NCI-H1694 treated with DMSO at 0.1 percent for 48 hours (cell line): ENCODE data around the gene EFNA5.

Experiments used
- DNase-seq: peaks from one replicate; lab custom pipeline; 2025; lab: John Stamatoyannopoulos, UW

EFNA5 gene

GRCh38 chr5:107639990-107640389 lies 30.7 kb downstream of the EFNA5 start:
- no peak for DNase-seq

- DNase-seq: no peak
Measured at GRCh38 chr5:107636555-107636954, 34.2 kb downstream of the EFNA5 start.

GRCh38 chr5:107636068-107636467 lies 34.7 kb downstream of the EFNA5 start:
- DNase-seq: no peak

GRCh38 chr5:107634981-107635848 lies 35.5 kb downstream of the EFNA5 start:
- no peak for DNase-seq

GRCh38 chr5:107633171-107633901 lies 37.4 kb downstream of the EFNA5 start:
- no peak for DNase-seq

- DNase-seq: no peak
Measured at GRCh38 chr5:107631805-107632362, 38.9 kb downstream of the EFNA5 start.

GRCh38 chr5:107630184-107630583 lies 40.6 kb downstream of the EFNA5 start:
- DNase-seq: no peak

- no peak for DNase-seq
Measured at GRCh38 chr5:107624235-107624634, 46.5 kb downstream of the EFNA5 start.

GRCh38 chr5:107621089-107621488 lies 49.6 kb downstream of the EFNA5 start:
- DNase-seq: no peak

GRCh38 chr5:107619781-107620180 lies 51.0 kb downstream of the EFNA5 start:
- no peak for DNase-seq

GRCh38 chr5:107618242-107618641 lies 52.5 kb downstream of the EFNA5 start:
- no peak for DNase-seq

- DNase-seq: no peak
Measured at GRCh38 chr5:107617052-107617451, 53.7 kb downstream of the EFNA5 start.

- no peak for DNase-seq
Measured at GRCh38 chr5:107616213-107616612, 54.5 kb downstream of the EFNA5 start.

- no peak for DNase-seq
Measured at GRCh38 chr5:107615299-107615817, 55.4 kb downstream of the EFNA5 start.

- DNase-seq: no peak
Measured at GRCh38 chr5:107612541-107612940, 58.2 kb downstream of the EFNA5 start.

GRCh38 chr5:107610798-107611197 lies 59.9 kb downstream of the EFNA5 start:
- DNase-seq: no peak

- DNase-seq: no peak
Measured at GRCh38 chr5:107607671-107608345, 62.9 kb downstream of the EFNA5 start.

- no peak for DNase-seq
Measured at GRCh38 chr5:107607196-107607595, 63.5 kb downstream of the EFNA5 start.

GRCh38 chr5:107605596-107606125 lies 65.1 kb downstream of the EFNA5 start:
- no peak for DNase-seq

- no peak for DNase-seq
Measured at GRCh38 chr5:107604990-107605389, 65.7 kb downstream of the EFNA5 start.

GRCh38 chr5:107604146-107604910 lies 66.4 kb downstream of the EFNA5 start:
- no peak for DNase-seq
